Liver (tissue), 3 donors: ENCODE data around the gene SLIT1.

Experiments
- CTCF ChIP-seq: fragments of 150-350 bp; IDR thresholded peaks from 2 replicates; pipeline ENCODE4 v1.5.1; 2017; ENCODE audit warnings: improper control_type of control experiment, low read depth, low read length; ENCODE audit not compliant: missing input control
- GABPA ChIP-seq, 2 donors: IDR thresholded peaks in 1 of 2; conservative IDR thresholded peaks in 1 of 2; 2 replicates each; pipeline ENCODE4 v1.6.1; 2016; ENCODE audit warnings: antibody characterized with exemption in 2 of 2, mild to moderate bottlenecking in 1 of 2, moderate library complexity in 1 of 2
- JUND ChIP-seq, 2 donors: IDR thresholded peaks; 2 replicates each; pipeline ENCODE4 v1.6.1; 2016; ENCODE audit warnings: antibody characterized with exemption in 2 of 2
- MAX ChIP-seq: IDR thresholded peaks from 2 replicates; pipeline ENCODE4 v1.6.1; 2016; ENCODE audit warnings: antibody characterized with exemption
- REST ChIP-seq: IDR thresholded peaks from 2 replicates; pipeline ENCODE4 v1.6.1; 2016; ENCODE audit warnings: antibody characterized with exemption, mild to moderate bottlenecking
- SP1 ChIP-seq: IDR thresholded peaks from 2 replicates; pipeline ENCODE4 v1.6.1; 2018; ENCODE audit warnings: antibody characterized with exemption, mild to moderate bottlenecking
- TAF1 ChIP-seq: conservative IDR thresholded peaks from 2 replicates; pipeline ENCODE4 v1.6.1; 2016; ENCODE audit warnings: antibody characterized with exemption, mild to moderate bottlenecking
- ZBTB33 ChIP-seq: IDR thresholded peaks from 2 replicates; pipeline ENCODE4 v1.6.1; 2016; ENCODE audit warnings: antibody characterized with exemption
- donor health status: healthy.
- donor health status: healthy.

GRCh38 chr10:97178074-97178473 is 7.7 kb downstream of the SLIT1 start:
- no peak for TF ChIP-seq TAF1
- no peak for TF ChIP-seq CTCF
- no peak for TF ChIP-seq REST
- no peak for TF ChIP-seq SP1
- TF ChIP-seq MAX = no peak
- no peak for TF ChIP-seq GABPA (IDR thresholded peaks at IDR 0.05 in 1 of 2, conservative IDR thresholded peaks at IDR 0.05 in 1 of 2)
- no peak for TF ChIP-seq ZBTB33
- no peak for TF ChIP-seq JUND (IDR thresholded peaks at IDR 0.05)
